Endothelial cell of umbilical vein (primary cell): ENCODE data around the gene TRPC4AP.

Source experiments
- CTCF ChIP-seq, 2 donors: IDR thresholded peaks; 1 replicate in 1 of 2; 2 replicates in 1 of 2; pipeline ENCODE4 v1.5.1; 2011; ENCODE audit warnings: low read length in 2 of 2, mild to moderate bottlenecking in 2 of 2, moderate library complexity in 2 of 2, control low read depth in 1 of 2, inconsistent platforms in 1 of 2, low read depth in 1 of 2; ENCODE audit not compliant: insufficient read depth in 1 of 2; ENCODE audit errors: extremely low read depth in 1 of 2
- EZH2 ChIP-seq: IDR thresholded peaks from 2 replicates; pipeline ENCODE4 v1.6.1; 2012; ENCODE audit warnings: borderline replicate concordance, low read depth, mild to moderate bottlenecking, moderate library complexity, low read length, inconsistent platforms; ENCODE audit not compliant: severe bottlenecking
- POLR2A ChIP-seq: IDR thresholded peaks from 2 replicates; pipeline ENCODE4 v1.6.1; 2012; ENCODE audit warnings: low read depth, mild to moderate bottlenecking, control low read depth, low read length

GRCh38 chr20:35133735-35134134 lies 41.1 kb upstream of the TRPC4AP start:
- TF ChIP-seq CTCF (IDR thresholded peaks at IDR 0.05; ENCODE audit: extremely low read depth in 1 of 2, insufficient read depth in 1 of 2, low read depth in 1 of 2, low read length in 2 of 2) (no peak), EZH2 (no peak), POLR2A (no peak)
